Activated CD8-positive, alpha-beta memory T cell treated with anti-CD3 and anti-CD28 coated beads for 4 hours (primary cell): ENCODE results near the gene TTYH3.

Experiments used
- DNase-seq, 2 donors: peaks; one replicate each; pipeline ENCODE4 v3.0.0-alpha.2; 2020; ENCODE audit warnings: low read depth in 2 of 2

Gene TTYH3

GRCh38 chr7:2708547-2709310 is 76.9 kb downstream of the TTYH3 start:
- no peak for DNase-seq

- DNase-seq, result peak; percentile 53 to 54
Observed at GRCh38 chr7:2709553-2710285, 77.9 kb downstream of the TTYH3 start.

GRCh38 chr7:2710286-2710655 is 78.5 kb downstream of the TTYH3 start:
- peak in 1 of 2 donors; percentile 51 for DNase-seq

DNA sequence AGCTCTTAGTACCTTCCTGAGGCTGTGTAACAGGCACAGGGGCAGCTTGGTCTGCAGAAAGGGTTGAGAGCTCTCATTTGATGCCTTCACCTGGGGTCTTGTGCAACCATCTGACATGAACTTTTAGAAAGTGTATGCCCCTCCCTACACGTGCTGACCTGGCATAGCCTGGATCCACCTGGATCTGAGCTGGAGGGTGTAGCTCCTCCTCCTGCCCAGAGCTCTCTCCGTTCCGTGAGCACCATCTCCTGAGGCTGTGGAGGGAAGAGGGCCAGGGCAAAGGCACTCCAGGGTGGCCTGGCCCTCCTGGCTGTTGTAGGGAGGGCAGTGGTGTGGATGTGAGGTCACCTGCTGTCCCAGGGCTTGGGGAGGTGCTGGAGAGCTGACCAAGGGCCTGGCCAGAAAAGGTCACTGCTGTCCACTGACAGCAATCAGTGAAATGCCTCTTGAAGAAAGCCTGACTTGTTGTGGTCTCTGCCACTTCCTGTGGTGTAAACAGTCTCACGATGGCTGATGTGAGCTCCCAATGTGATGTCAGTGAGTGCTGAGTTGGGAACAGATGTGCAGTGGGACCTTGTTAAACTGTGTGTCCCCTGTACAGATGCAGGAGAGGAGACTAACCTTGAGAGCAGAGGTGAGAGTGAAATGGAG is 79.2 kb downstream of the TTYH3 start:
- DNase-seq, result no peak

DNA sequence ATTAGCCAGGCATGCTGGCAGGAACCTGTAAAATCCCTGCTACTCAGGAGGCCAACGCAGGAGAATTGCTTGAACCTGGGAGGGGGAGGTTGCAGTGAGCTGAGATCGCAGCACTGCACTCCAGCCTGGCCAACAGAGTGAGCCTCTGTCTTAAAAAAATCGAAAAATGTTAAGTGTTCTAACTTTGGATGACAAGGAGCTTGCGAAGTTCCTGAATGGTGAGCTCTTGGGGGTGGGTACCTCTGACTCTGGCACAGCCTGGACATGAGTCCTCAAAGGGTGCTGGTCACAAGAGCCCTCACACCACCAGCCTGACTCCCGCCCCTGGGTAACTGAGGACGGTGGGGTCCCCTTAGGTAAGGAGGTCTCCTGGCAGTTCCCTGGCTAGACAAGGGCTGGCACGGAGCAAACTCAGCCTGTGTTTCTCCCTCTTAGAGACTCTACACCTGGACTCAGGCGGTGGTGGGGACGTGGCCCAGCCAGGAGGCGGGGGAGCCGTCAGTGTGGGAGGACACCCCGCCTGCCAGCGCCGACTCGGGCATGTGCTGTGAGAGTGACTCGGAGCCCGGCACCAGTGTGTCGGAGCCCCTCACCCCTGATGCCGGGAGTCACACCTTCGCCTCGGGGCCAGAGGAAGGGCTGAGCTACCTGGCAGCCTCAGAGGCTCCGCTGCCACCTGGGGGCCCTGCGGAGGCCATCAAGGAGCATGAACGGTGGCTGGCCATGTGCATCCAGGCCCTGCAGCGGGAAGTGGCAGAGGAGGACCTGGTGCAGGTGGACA is 80.3 kb downstream of the TTYH3 start:
- no peak for DNase-seq

DNA sequence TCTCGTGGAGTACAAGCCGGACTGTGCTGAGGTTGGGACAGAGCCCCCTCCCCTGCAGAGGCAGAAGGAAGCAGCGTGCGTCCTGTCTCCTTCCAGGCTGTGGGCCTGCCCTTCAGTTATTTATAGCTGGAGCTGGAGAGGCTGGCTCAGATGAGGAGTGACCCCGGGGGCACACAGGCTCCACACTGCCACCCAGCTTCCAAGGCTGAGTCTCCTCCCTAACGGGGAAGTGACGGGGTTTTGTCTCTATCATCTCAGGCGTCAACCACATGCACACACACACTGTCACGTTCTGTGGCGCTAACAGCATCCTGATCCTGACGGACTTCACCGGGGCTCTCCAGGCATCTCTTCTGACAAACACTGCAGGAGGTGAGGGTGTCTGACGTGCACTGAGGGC is 81.6 kb downstream of the TTYH3 start:
- DNase-seq, result no peak

DNA sequence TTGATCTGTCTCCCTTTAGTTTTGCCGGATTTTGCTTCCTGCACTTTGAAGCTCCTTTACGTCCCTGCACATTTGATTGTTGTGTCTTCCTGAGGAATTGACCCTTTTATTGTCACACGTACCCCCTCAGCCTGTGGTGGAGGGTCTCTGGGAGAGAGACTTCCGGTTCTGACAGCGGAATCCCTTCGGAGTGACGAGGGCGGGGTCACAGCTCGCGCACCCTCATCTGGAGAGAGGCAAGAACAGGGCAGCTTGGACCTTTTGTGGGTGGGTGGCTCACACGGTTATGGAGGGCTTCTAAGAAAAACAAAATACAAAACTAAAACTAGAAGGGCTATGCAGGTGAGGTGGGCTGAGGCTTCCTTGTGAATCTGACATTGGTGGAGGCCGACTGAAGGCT is 82.2 kb downstream of the TTYH3 start:
- DNase-seq, result no peak
